Activated CD4-positive, alpha-beta T cell treated with anti-CD3 and anti-CD28 coated beads, Interleukin-2, amount 50 U/mL, for 16 hours (primary cell): ENCODE measurements around the gene MEIS1.

Source experiments
- DNase-seq: peaks from one replicate; pipeline ENCODE4 v3.0.0-alpha.2; 2020

Gene MEIS1

GRCh38 chr2:66445076-66445924 is 10.4 kb downstream of the MEIS1 start:
- no peak for DNase-seq

- DNase-seq = no peak
Measured at GRCh38 chr2:66445925-66446871, 11.3 kb downstream of the MEIS1 start.

GRCh38 chr2:66446941-66447340 is 12.0 kb downstream of the MEIS1 start:
- no peak for DNase-seq

GRCh38 chr2:66447677-66448076 is 12.8 kb downstream of the MEIS1 start:
- DNase-seq = no peak

- DNase-seq = no peak
Measured at GRCh38 chr2:66448136-66448991, 13.4 kb downstream of the MEIS1 start.

GRCh38 chr2:66452214-66452613 is 17.3 kb downstream of the MEIS1 start:
- no peak for DNase-seq

GRCh38 chr2:66452917-66453316 is 18.0 kb downstream of the MEIS1 start:
- no peak for DNase-seq

- DNase-seq = no peak
Measured at GRCh38 chr2:66455490-66455889, 20.6 kb downstream of the MEIS1 start.

- DNase-seq = no peak
Measured at GRCh38 chr2:66456183-66457041, 21.5 kb downstream of the MEIS1 start.

- DNase-seq = no peak
Measured at GRCh38 chr2:66457545-66457944, 22.6 kb downstream of the MEIS1 start.

GRCh38 chr2:66460031-66460430 is 25.1 kb downstream of the MEIS1 start:
- DNase-seq = no peak

- DNase-seq = no peak
Measured at GRCh38 chr2:66461001-66461663, 26.2 kb downstream of the MEIS1 start.

GRCh38 chr2:66461664-66462500 is 27.0 kb downstream of the MEIS1 start:
- DNase-seq = no peak

- no peak for DNase-seq
Measured at GRCh38 chr2:66462501-66462825, 27.5 kb downstream of the MEIS1 start.

GRCh38 chr2:66463206-66463755 is 28.4 kb downstream of the MEIS1 start:
- DNase-seq = no peak

GRCh38 chr2:66464930-66465637 is 30.2 kb downstream of the MEIS1 start:
- no peak for DNase-seq

- no peak for DNase-seq
Measured at GRCh38 chr2:66466433-66466832, 31.5 kb downstream of the MEIS1 start.

- DNase-seq = no peak
Measured at GRCh38 chr2:66467718-66468117, 32.8 kb downstream of the MEIS1 start.

GRCh38 chr2:66469214-66469902 is 34.4 kb downstream of the MEIS1 start:
- DNase-seq = no peak
